ENCODE results near the gene RYR1.

RYR1 gene

GRCh38 chr19:38592940-38593339, 159.4 kb downstream of the RYR1 start:
- H3K9me2 ChIP-seq (replicated peaks; ENCODE audit: insufficient read depth, low read length): no peaks in the 10 kb centered on the region
- H3K36me3 ChIP-seq (replicated peaks; ENCODE audit: insufficient read depth, low read length): no peaks in the 10 kb centered on the region
- no peaks in the 10 kb centered on the region for H3K27me3 ChIP-seq (replicated peaks; ENCODE audit: insufficient read depth, low read length)
- no peaks in the 10 kb centered on the region for H4K20me1 ChIP-seq (ENCODE audit: insufficient read depth, low read length)
- H3K4me3 ChIP-seq (ENCODE audit: low read length): no peak overlapping the region
- H3K9ac ChIP-seq (ENCODE audit: low read length): no peak overlapping the region
- no peak for DNase-seq
- no peak overlapping the region for H3K27ac ChIP-seq (ENCODE audit: low read length)
- H3K4me1 ChIP-seq (ENCODE audit: low read length): no peaks in the 10 kb centered on the region
- no peaks in the 10 kb centered on the region for H3K79me2 ChIP-seq (ENCODE audit: low read length)
- H3K9me3 ChIP-seq (replicated peaks; ENCODE audit: insufficient read depth, low read length): no peaks in the 10 kb centered on the region
- H3K4me2 ChIP-seq (ENCODE audit: low read depth, low read length): no peak overlapping the region
- no peak overlapping the region for H2AFZ ChIP-seq (ENCODE audit: low read length)
- no peaks in the 10 kb centered on the region for H3F3A ChIP-seq (ENCODE audit: insufficient read depth, low read length)
- TF ChIP-seq EZH2 (optimal IDR thresholded peaks at IDR 0.05; ENCODE audit: low read depth, low read length): no peak
- TF ChIP-seq EZH2phosphoT487 (IDR thresholded peaks at IDR 0.05; ENCODE audit: low read length): no peak
- no peak for TF ChIP-seq CTCF (IDR thresholded peaks at IDR 0.05; ENCODE audit: low read length)

GRCh38 chr19:38596057-38596981, 162.8 kb downstream of the RYR1 start:
- Histone ChIP-seq H3K9me2 (replicated peaks; ENCODE audit: insufficient read depth, low read length) (no peaks in the 10 kb centered on the region), H3K4me1 (ENCODE audit: low read length) (no peaks in the 10 kb centered on the region), H3K4me3 (ENCODE audit: low read length) (no peak overlapping the region), H3K9ac (ENCODE audit: low read length) (no peak overlapping the region), H4K20me1 (ENCODE audit: insufficient read depth, low read length) (no peaks in the 10 kb centered on the region), H3K4me2 (ENCODE audit: low read depth, low read length) (no peak overlapping the region), H3F3A (ENCODE audit: insufficient read depth, low read length) (no peaks in the 10 kb centered on the region), H3K27ac (ENCODE audit: low read length) (no peak overlapping the region), H3K79me2 (ENCODE audit: low read length) (no peaks in the 10 kb centered on the region), H2AFZ (ENCODE audit: low read length) (no peak overlapping the region), H3K36me3 (replicated peaks; ENCODE audit: insufficient read depth, low read length) (no peaks in the 10 kb centered on the region), H3K27me3 (replicated peaks; ENCODE audit: insufficient read depth, low read length) (no peaks in the 10 kb centered on the region), H3K9me3 (replicated peaks; ENCODE audit: insufficient read depth, low read length) (no peaks in the 10 kb centered on the region)
- DNase-seq: no peak
- TF ChIP-seq EZH2 (optimal IDR thresholded peaks at IDR 0.05; ENCODE audit: low read depth, low read length) (no peak), EZH2phosphoT487 (IDR thresholded peaks at IDR 0.05; ENCODE audit: low read length) (no peak), CTCF (IDR thresholded peaks at IDR 0.05; ENCODE audit: low read length) (no peak)

GRCh38 chr19:38597075-38597474, 163.6 kb downstream of the RYR1 start:
- Histone ChIP-seq H3K9me3 (replicated peaks; ENCODE audit: insufficient read depth, low read length) (no peaks in the 10 kb centered on the region), H3K9me2 (replicated peaks; ENCODE audit: insufficient read depth, low read length) (no peaks in the 10 kb centered on the region), H2AFZ (ENCODE audit: low read length) (no peak overlapping the region), H3K79me2 (ENCODE audit: low read length) (no peaks in the 10 kb centered on the region), H3K4me1 (ENCODE audit: low read length) (no peaks in the 10 kb centered on the region), H3K27me3 (replicated peaks; ENCODE audit: insufficient read depth, low read length) (no peaks in the 10 kb centered on the region), H3K9ac (ENCODE audit: low read length) (no peak overlapping the region), H3F3A (ENCODE audit: insufficient read depth, low read length) (no peaks in the 10 kb centered on the region), H3K4me3 (ENCODE audit: low read length) (no peak overlapping the region), H4K20me1 (ENCODE audit: insufficient read depth, low read length) (no peaks in the 10 kb centered on the region), H3K4me2 (ENCODE audit: low read depth, low read length) (no peak overlapping the region), H3K27ac (ENCODE audit: low read length) (no peak overlapping the region), H3K36me3 (replicated peaks; ENCODE audit: insufficient read depth, low read length) (no peaks in the 10 kb centered on the region)
- no peak for DNase-seq
- TF ChIP-seq EZH2phosphoT487 (IDR thresholded peaks at IDR 0.05; ENCODE audit: low read length): no peak
- TF ChIP-seq CTCF (IDR thresholded peaks at IDR 0.05; ENCODE audit: low read length): no peak
- no peak for TF ChIP-seq EZH2 (optimal IDR thresholded peaks at IDR 0.05; ENCODE audit: low read depth, low read length)

Data from MM.1S (cell line).